ENCODE data around the gene NR6A1.

Gene NR6A1

DNA sequence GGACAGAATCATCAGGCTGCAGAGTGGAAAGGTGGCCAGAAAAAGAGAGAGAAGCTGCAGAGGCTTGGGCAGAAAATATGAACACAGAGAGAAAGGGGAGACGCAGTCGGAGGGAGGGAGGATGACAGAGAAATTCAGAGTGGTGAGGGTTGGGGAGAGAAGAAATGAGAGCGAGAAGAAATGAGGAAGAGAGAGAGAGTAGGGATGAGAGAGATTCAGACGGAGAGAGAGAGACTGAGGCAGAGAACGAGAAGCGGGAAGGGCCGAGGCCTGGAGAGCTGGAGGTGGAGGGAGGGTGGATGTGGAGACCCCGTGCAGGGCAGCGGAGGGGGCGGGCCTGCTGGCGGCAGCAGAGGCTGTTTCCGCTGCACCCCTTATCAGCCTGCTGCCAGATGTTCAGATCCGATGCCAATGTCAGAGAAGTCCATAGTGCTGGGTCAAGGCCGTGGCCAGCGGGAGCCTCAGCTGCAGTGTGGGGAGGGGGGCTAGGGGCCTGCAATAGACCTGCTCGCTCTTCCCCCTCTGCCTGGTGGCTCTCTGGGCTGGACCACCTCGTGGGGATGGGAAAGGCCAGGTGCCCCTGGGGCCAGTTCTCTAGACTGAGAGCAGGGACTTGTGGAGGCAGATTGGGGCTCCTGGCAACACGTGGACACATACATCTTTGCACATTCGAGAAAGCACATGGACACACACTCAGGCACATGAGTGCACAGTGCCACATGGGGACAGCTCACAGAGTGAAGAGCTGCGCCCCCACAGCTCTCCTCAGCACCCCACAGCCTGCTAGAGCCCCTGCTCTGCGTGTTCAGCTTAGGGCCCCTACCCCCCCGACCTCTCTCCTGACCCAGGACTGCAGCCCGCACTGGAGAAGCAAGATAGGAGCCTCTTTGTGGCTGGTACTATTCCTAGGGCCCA is 259.0 kb downstream of the NR6A1 start:
- no peak for DNase-seq

DNA sequence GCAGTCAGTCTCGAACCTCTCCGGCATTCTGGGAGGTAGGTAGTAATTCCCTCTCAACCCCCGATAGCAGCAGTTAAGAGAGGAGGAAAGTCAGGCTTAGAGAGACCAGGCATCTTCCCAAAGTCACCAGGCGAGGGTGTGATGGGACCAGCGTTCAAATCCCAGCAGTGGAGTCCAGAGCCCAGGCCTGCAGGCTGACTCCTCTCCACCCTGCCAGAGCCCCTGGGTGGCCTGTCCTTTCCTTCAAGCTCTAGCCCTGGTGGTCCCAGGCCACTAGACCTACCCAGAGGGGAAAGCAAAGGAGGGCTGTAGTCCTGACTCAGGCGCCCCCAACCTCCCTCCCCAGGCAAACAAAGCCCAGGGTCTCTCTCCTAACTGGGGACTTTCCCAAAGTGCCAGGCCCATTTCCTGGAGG is 259.7 kb downstream of the NR6A1 start:
- DNase-seq: no peak

- no peak for DNase-seq
These were observed 260.3 kb downstream of the NR6A1 start for GRCh38 chr9:124510650-124511425.

DNA sequence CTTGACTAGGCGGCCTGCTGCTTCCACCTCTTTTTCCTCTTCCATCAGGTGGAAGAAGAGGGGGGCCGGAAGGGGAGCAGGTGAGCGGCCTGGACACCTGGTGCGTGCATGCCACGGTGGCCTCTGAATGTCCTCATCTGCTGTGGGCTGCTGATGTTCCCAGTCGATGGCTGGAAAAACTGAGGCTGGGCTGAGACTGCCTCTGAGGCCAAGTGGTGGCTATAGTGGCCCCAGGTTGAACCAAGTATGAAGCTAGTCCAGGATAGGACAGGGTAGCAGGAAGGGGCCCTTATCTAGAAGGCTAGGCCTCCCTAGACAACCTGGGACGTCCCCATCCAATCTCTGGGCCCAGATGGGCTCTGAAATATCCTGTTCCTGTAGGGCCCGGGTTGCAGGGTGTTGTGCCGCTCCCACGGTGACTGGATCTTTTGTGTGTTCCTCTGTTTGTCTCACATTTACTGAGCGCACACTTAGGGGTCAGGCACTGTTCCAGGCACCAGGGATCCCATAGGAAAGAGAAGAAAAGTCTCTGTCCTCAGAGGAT is 263.2 kb downstream of the NR6A1 start:
- DNase-seq: no peak

DNA sequence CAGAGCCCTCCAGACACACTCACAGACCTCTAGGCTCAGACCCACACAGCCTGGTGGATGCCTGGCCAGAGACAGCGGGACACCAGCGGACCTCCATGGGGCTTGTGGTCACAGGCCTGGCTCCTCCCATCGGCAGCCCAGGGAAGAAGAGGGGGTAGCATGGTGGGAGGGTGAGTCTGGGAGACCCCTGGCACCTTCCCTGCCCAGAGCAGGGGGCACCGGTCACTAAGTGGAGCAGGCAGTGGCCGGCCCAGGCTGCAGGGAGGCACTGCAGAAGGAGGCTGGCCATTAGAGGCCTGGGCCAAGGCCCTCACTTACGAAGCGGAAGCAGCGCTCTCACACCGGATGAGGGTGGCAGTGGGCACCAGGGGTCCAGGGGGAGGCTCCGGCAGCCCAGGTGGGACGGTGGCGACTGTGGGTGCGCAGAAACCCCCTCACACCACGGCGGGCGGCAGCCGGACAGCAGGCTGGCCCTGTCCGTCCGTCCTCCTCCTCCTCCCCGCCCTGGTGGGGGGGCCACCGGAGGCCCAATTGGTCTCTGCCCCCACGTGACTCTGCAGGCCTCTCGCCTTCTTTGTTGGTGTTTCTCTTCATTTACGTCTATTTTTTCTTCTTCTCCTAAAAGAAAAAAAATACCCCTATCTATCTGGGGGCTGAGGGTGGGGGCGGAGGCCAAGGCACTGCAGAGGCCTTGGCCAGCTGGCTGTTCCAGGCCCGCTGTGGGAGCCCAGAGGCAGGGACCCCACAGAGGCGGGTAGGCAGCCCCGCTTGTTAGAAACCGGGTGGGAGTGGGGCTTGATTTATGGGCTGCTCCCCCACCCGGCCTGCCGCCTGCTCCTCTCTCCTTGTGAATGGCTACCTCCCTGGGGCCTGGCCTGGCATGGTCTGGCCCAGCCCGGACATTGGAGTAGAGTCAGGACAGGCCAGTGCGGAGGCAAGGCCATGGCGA is 263.9 kb downstream of the NR6A1 start, which contains the start of gene NR5A1:
TSS of gene NR5A1 (minus strand) at position 469 of the 949 bp plus-strand sequence. CDS start 4,004 bp downstream, outside the sequence.
- no peak for DNase-seq

GRCh38 chr9:124506433-124506832 is 264.7 kb downstream of the NR6A1 start:
- no peak for DNase-seq

- DNase-seq: no peak
These were observed 265.2 kb downstream of the NR6A1 start for GRCh38 chr9:124505901-124506346.

- no peak for DNase-seq
These were observed 265.9 kb downstream of the NR6A1 start for GRCh38 chr9:124505006-124505900.

- no peak for DNase-seq
These were observed 266.5 kb downstream of the NR6A1 start for GRCh38 chr9:124504530-124505005.

- DNase-seq: no peak
These were observed 267.2 kb downstream of the NR6A1 start for GRCh38 chr9:124503713-124504529.

- DNase-seq: no peak
These were observed 268.1 kb downstream of the NR6A1 start for GRCh38 chr9:124502711-124503702.

- DNase-seq: no peak
These were observed 269.3 kb downstream of the NR6A1 start for GRCh38 chr9:124501771-124502320.

GRCh38 chr9:124500796-124501611 is 270.1 kb downstream of the NR6A1 start:
- no peak for DNase-seq

DNA sequence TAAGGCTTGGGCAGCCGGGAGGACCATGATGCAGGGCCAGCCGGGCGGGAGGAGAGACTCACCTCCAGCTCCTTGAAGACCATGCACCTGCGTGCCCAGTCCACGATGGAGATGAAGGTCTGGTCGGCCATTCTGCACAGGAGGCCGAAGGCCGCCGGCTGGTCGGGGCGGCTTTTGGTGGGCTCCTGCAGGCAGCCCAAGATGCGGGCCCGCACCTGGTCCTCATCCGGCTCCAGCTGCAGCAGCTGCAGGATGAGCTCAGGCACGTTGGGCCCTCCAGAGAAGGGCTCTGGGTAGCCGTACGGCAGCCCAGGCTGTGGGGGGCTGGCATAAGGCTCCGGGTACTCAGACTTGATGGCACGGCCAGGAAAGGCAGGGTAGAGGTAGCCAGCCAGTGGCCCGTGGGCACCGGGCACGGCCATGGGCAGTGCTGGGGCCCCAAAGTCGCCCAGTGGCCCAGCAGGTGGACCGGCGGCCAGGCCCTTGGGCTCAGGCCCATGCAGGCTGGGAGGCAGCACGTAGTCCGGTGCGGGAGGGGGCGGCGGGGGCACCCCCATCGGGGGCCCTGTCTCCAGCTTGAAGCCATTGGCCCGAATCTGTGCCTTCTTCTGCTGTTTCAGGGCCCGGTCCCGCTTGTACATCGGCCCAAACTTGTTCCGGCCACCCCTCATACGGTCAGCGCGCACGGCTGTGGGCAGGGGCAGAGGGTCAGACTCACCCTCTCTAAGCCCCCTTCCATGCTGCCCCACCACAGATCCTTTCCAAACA is 270.9 kb downstream of the NR6A1 start:
- DNase-seq: no peak

- no peak for DNase-seq
These were observed 271.9 kb downstream of the NR6A1 start for GRCh38 chr9:124499216-124499615.

- no peak for DNase-seq
These were observed 272.5 kb downstream of the NR6A1 start for GRCh38 chr9:124498499-124499146.
